Activated naive CD8-positive, alpha-beta T cell treated with anti-CD3 and anti-CD28 coated beads, Interleukin-2, amount 10 ng/mL, durations not matched to agents 7 days and 5 days (primary cell): ENCODE measurements around the gene LMOD1. TPM values are rescaled to one million over a fixed set of nuclear protein-coding genes. Genes with fewer than 3 reads are reported as not detected.

Experiments used
- ATAC-seq: fragments of 150-1000 bp; cut with Tn5 transposase; one replicate; pipeline ENCODE4 v1.10.0; 2021; ENCODE audit warnings: low read depth, moderate library complexity
- POLR2A ChIA-PET: fragments of 350-600 bp; sonication (Branson Sonifier 250); formaldehyde crosslinking; loops from one replicate; lab custom pipeline; 2021; ENCODE audit warnings: antibody characterized with exemption; lab: Charles Lee
- DNase-seq: peaks from one replicate; pipeline ENCODE4 v3.0.0; 2021
- H3K27ac Mint-ChIP-seq: one replicate; pipeline ENCODE4 v1.8.0; 2022; ENCODE audit warnings: mild to moderate bottlenecking, mixed read lengths
- H3K27me3 Mint-ChIP-seq: one replicate; pipeline ENCODE4 v1.8.0; 2022; ENCODE audit warnings: mild to moderate bottlenecking, moderate library complexity, mixed read lengths
- H3K36me3 Mint-ChIP-seq: one replicate; pipeline ENCODE4 v1.8.0; 2021; ENCODE audit warnings: mild to moderate bottlenecking, mixed read lengths
- H3K4me1 Mint-ChIP-seq: one replicate; pipeline ENCODE4 v1.8.0; 2021; ENCODE audit warnings: mixed read lengths
- H3K4me3 Mint-ChIP-seq: one replicate; pipeline ENCODE4 v1.8.0; 2022; ENCODE audit warnings: mild to moderate bottlenecking, moderate library complexity, mixed read lengths
- H3K9me3 Mint-ChIP-seq: one replicate; pipeline ENCODE4 v1.8.0; 2021; ENCODE audit warnings: mixed read lengths
- total RNA-seq, 2 experiments: library from RNA; stranded (reverse); gene quantifications; one replicate each; pipeline ENCODE4 v1.2.3, GENCODE V29; 2021

LMOD1 gene
- total RNA-seq, 2 experiments from 2014 or later: not detected

DNA sequence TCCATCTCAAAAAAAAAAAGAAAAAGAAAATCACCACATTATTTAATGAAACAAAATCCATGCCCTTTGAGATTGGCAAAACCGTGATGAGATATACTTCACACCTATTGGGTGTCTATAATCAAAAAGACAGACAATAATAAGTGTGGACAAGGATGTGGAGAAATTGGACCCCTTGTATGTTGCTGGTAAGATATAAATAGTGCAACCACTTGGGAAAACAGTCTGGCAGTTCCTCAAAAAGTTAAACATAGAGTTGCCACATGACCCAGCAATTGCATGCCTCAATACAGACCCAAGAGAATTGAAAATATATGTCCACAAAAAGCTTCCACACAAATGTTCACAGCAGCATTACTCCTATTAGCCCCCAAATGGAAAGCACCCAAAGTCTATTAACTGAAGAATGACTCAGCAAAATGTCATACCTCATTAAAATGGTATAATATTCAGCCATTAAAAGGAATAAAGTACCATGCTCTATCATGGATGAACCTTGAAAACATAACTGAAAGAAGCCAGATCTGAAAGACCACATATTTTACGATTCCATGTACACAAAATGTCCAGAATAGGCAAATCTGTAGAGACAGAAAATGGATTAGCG, 24.3 kb downstream of the LMOD1 start:
- no peak overlapping the region for H3K4me3 Mint-ChIP-seq
- no peak for DNase-seq
- no peaks in the 10 kb centered on the region for H3K4me1 Mint-ChIP-seq
- no peaks in the 10 kb centered on the region for H3K36me3 Mint-ChIP-seq
- H3K27ac Mint-ChIP-seq: no peak overlapping the region
- H3K27me3 Mint-ChIP-seq: peaks cover 26% of the 10 kb centered on the region
- H3K9me3 Mint-ChIP-seq: no peaks in the 10 kb centered on the region
- ATAC-seq: no peak
- POLR2A ChIA-PET: no interaction called here

- H3K9me3 Mint-ChIP-seq: no peaks in the 10 kb centered on the region
- peaks cover 17% of the 10 kb centered on the region for H3K27me3 Mint-ChIP-seq
- H3K27ac Mint-ChIP-seq: no peak overlapping the region
- ATAC-seq (no peak), DNase-seq (no peak)
- H3K36me3 Mint-ChIP-seq: no peaks in the 10 kb centered on the region
- peaks cover 2% of the 10 kb centered on the region for H3K4me1 Mint-ChIP-seq
- POLR2A ChIA-PET: no interaction called here
- H3K4me3 Mint-ChIP-seq: no peak overlapping the region
These were observed 28.0 kb downstream of the LMOD1 start for GRCh38 chr1:201918343-201918742.

GRCh38 chr1:201917362-201918033, 28.9 kb downstream of the LMOD1 start:
- H3K27me3 Mint-ChIP-seq: peaks cover 14% of the 10 kb centered on the region
- H3K4me1 Mint-ChIP-seq: peaks cover 2% of the 10 kb centered on the region
- H3K4me3 Mint-ChIP-seq: no peak overlapping the region
- no peaks in the 10 kb centered on the region for H3K9me3 Mint-ChIP-seq
- POLR2A ChIA-PET: no interaction called here
- DNase-seq (no peak), ATAC-seq (no peak)
- H3K36me3 Mint-ChIP-seq: no peaks in the 10 kb centered on the region
- H3K27ac Mint-ChIP-seq: no peak overlapping the region

DNA sequence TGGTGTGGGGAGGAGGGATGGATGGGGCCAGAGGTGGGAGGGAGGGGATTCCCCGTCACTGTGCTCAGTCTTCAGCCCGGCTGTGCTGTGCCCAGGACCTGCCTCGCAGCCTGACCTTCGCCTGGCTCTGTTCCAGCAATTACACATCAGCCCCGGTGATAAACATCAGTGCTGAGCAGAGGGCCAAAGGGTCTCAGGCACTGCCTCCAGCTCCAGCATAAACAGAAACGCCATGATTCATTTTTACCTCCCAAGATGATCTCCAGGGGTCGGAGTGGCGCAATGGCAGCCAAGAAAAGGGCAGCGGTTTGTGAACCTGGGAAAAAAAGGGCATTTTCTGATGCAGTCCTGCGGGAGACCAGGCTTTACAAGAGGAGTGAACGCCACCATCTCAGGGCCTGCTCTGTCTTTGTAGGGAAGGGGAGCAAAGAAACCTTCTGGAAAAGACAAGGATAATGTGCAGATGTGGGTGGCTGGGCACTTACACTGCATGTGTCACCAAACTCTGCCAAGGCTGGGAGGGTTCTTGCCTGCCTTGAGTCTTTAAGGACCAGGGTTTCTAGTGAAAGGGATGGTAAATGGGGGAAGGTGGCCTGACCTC, 29.6 kb downstream of the LMOD1 start:
- no peaks in the 10 kb centered on the region for H3K36me3 Mint-ChIP-seq
- peaks cover 14% of the 10 kb centered on the region for H3K27me3 Mint-ChIP-seq
- H3K4me3 Mint-ChIP-seq: no peak overlapping the region
- H3K9me3 Mint-ChIP-seq: no peaks in the 10 kb centered on the region
- ATAC-seq: no peak
- H3K27ac Mint-ChIP-seq: no peak overlapping the region
- no peak for DNase-seq
- H3K4me1 Mint-ChIP-seq: peaks cover 2% of the 10 kb centered on the region
- POLR2A ChIA-PET: no interaction called here

DNA sequence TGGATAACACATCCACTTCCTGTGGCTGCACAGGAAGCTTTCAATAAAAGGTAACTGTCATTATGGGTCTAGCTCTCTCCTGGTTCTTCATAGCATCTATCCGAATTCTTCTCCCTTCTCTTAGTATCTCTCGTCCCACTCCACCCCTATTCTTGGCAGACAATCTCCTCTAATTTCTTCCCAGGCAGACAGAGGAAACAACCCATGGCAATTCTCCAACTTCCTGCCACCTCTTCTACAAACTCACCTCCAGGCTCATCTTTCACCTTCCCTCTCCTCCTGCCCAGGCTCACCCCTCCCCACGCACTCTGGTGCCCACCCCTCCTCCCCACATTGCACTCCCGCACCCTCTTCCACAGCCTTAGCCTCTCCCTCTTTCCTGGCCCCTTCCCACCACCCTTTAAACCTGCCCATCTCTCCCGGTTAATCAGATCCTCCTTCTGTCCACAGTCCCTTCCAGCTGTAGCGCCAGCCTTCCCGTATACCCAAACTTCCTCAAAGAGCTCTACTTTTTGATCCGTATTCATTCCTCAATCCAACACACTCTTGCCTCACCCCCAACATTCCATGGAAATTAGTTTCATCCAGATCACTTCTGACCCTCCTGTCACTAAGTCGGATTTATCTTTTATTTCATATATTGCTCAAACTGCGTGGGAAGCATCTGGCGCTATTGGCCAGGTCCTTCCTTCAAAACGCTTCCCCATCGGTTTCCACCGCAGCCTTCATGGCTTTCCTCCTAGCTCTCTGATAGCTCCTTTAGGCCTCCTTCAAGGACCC, 31.7 kb downstream of the LMOD1 start:
- no peaks in the 10 kb centered on the region for H3K36me3 Mint-ChIP-seq
- no peak for DNase-seq
- ATAC-seq: no peak
- H3K9me3 Mint-ChIP-seq: no peaks in the 10 kb centered on the region
- POLR2A ChIA-PET: no interaction called here
- H3K4me3 Mint-ChIP-seq: no peak overlapping the region
- H3K27ac Mint-ChIP-seq: no peak overlapping the region
- peaks cover 19% of the 10 kb centered on the region for H3K27me3 Mint-ChIP-seq
- H3K4me1 Mint-ChIP-seq: peaks cover 2% of the 10 kb centered on the region

GRCh38 chr1:201912832-201913231, 33.5 kb downstream of the LMOD1 start:
- peaks cover 14% of the 10 kb centered on the region for H3K27me3 Mint-ChIP-seq
- no peak for DNase-seq
- H3K4me3 Mint-ChIP-seq: no peak overlapping the region
- H3K36me3 Mint-ChIP-seq: no peaks in the 10 kb centered on the region
- no peaks in the 10 kb centered on the region for H3K9me3 Mint-ChIP-seq
- H3K27ac Mint-ChIP-seq: no peak overlapping the region
- POLR2A ChIA-PET: no interaction called here
- H3K4me1 Mint-ChIP-seq: peaks cover 2% of the 10 kb centered on the region
- ATAC-seq: no peak

DNA sequence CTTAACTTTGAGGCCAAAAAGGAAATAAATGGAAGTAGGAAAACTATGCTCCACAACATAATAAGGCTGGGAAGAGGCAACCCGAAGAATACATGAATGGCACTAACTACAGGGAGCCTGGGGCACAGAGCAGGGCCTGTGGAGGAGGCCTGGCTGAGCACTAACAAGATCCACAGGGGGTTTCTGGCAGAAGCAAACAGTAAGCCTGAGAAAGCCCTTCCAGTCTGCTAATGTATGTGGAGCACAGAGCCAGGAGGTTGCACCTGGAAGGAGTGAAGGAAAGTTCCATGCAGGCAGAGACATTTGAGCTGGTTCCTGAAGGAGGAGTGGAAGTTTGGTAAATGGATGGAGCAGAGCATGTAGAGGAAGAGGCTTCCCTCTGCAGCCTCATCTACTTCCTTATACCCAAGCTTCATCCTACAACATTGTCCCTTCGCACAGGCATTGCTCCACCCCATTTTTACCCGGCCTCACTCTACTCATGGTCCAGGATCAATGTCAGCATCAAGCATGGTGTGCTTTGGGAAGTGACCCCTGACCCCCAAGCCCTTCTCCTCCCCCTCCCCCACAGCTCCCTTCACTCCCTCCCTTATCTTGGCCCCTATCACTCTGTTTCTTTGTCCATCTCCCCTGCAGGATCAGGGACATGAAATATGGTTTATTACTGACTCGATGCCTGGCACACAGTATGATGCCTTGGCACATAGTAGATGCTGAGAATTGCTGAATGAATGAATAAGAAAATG, 34.3 kb downstream of the LMOD1 start:
- POLR2A ChIA-PET: no interaction called here
- H3K36me3 Mint-ChIP-seq: no peaks in the 10 kb centered on the region
- no peak for DNase-seq
- no peak overlapping the region for H3K27ac Mint-ChIP-seq
- H3K4me3 Mint-ChIP-seq: no peak overlapping the region
- H3K27me3 Mint-ChIP-seq: peaks cover 14% of the 10 kb centered on the region
- H3K9me3 Mint-ChIP-seq: no peaks in the 10 kb centered on the region
- H3K4me1 Mint-ChIP-seq: peaks cover 2% of the 10 kb centered on the region
- no peak for ATAC-seq

DNA sequence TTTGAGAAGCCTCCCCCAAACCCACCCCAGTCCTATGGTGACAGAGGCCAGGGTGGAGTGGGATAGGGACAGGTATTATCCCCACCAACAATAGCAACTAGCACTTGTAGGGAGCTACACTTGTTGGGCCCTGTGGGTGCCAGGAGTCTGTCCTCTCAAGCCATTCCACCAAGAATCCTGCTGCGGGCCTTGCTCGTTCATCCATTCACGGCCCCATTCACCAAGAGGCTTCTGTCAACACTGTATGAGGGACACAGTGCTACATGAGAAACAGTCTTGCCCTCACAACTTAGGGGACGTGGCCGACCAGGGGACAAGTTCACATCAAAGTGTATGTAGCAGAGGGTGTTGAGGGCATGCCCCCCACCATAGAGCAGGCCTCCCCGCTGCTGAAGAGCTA, 38.7 kb downstream of the LMOD1 start:
- Mint-ChIP-seq H3K27me3 (peaks cover 18% of the 10 kb centered on the region), H3K27ac (no peak overlapping the region), H3K4me1 (peaks cover 11% of the 10 kb centered on the region), H3K36me3 (no peaks in the 10 kb centered on the region), H3K9me3 (no peaks in the 10 kb centered on the region), H3K4me3 (no peak overlapping the region)
- DNase-seq (no peak), ATAC-seq (no peak)
- POLR2A ChIA-PET: no interaction called here

GRCh38 chr1:201906336-201906735, 40.0 kb downstream of the LMOD1 start:
- no peaks in the 10 kb centered on the region for H3K9me3 Mint-ChIP-seq
- H3K4me1 Mint-ChIP-seq: peaks cover 11% of the 10 kb centered on the region
- no peak overlapping the region for H3K27ac Mint-ChIP-seq
- no peak for DNase-seq
- peaks cover 18% of the 10 kb centered on the region for H3K27me3 Mint-ChIP-seq
- H3K4me3 Mint-ChIP-seq: no peak overlapping the region
- ATAC-seq: no peak
- H3K36me3 Mint-ChIP-seq: no peaks in the 10 kb centered on the region
- POLR2A ChIA-PET: no interaction called here

GRCh38 chr1:201905234-201905890, 41.0 kb downstream of the LMOD1 start:
- Mint-ChIP-seq H3K36me3 (no peaks in the 10 kb centered on the region), H3K9me3 (no peaks in the 10 kb centered on the region), H3K4me1 (peaks cover 11% of the 10 kb centered on the region), H3K27ac (no peak overlapping the region), H3K4me3 (no peak overlapping the region), H3K27me3 (peaks cover 18% of the 10 kb centered on the region)
- DNase-seq: peak; percentile 37
- POLR2A ChIA-PET: no interaction called here
- ATAC-seq: peak; percentile 66

DNA sequence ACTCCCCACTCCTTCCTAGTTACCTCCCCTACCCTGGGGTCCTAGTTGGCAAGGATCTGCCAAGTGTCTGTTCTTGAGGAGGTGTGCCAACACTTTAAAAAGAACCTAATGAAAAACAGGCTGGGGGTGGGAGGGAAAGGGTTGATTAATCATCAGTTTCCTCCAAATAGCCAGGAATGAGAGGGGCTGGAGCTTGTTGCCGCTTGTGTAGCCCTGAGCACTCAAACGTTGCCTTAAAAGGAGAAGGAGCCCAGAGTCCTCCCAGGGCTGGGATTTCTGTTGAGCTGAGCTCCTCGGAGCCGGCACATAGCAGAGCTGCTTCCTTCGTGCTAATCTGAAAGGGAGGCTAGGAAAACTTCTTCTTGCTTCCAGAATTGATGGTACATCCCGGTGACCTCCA, 41.8 kb downstream of the LMOD1 start:
- H3K27me3 Mint-ChIP-seq: peaks cover 17% of the 10 kb centered on the region
- no peak for ATAC-seq
- no peak for DNase-seq
- no peaks in the 10 kb centered on the region for H3K36me3 Mint-ChIP-seq
- H3K27ac Mint-ChIP-seq: no peak overlapping the region
- no peak overlapping the region for H3K4me3 Mint-ChIP-seq
- POLR2A ChIA-PET: no interaction called here
- no peaks in the 10 kb centered on the region for H3K9me3 Mint-ChIP-seq
- peaks cover 11% of the 10 kb centered on the region for H3K4me1 Mint-ChIP-seq

DNA sequence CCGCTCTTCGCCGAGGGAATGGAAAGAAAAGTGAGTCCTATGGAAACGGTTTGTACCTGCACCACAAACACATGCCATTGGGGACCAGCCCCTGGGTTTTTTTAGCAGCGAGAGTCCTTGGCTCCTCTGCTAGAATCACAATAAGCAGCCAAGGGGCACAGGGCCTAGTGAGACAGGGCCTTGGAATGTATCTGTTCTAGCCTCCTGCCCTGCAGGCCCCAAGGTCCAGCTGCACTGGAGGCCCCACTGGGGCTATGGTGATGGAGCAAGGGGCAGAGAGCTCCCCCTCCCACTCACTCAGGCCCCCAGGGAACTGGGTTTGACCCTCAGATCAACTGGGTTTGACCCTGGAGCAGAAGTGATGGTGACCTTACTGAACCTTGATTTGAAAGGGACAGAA, 43.2 kb downstream of the LMOD1 start:
- H3K9me3 Mint-ChIP-seq: no peaks in the 10 kb centered on the region
- H3K36me3 Mint-ChIP-seq: no peaks in the 10 kb centered on the region
- DNase-seq: no peak
- H3K4me1 Mint-ChIP-seq: peaks cover 11% of the 10 kb centered on the region
- no peak for ATAC-seq
- H3K4me3 Mint-ChIP-seq: no peak overlapping the region
- H3K27ac Mint-ChIP-seq: no peak overlapping the region
- POLR2A ChIA-PET: no interaction called here
- H3K27me3 Mint-ChIP-seq: peaks cover 14% of the 10 kb centered on the region

DNA sequence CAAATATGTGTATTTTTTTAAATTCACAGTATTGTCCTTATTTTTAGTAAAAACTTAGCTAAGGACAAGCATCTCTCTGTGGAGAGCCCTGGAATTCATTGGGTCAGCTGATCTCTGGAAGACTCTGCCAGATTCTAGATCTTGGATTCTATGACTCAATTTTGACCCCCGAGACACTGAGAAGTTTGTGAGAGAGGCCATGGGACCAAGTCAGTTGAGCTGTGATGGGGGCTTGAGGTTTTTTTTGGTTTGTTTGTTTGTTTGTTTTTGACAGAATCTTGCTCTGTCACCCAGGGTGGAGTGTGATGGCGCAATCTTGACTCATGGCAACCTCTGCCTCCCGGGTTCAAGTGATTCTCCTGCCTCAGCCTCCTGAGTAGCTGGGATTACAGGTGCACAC, 44.1 kb downstream of the LMOD1 start:
- no peak for ATAC-seq
- Mint-ChIP-seq H3K9me3 (no peaks in the 10 kb centered on the region), H3K36me3 (no peaks in the 10 kb centered on the region), H3K4me1 (peaks cover 11% of the 10 kb centered on the region), H3K27me3 (peaks cover 14% of the 10 kb centered on the region), H3K4me3 (no peak overlapping the region), H3K27ac (no peak overlapping the region)
- POLR2A ChIA-PET: interaction anchor here (1.1 kb wide), 1 partner anchor 14 kb away, joined by 3 read pairs; the partner anchor contains the start of gene SHISA4
- no peak for DNase-seq
